Trophoblast cell (in vitro differentiated cells and primary cell): ENCODE data around the gene NLRP1.

Experiments
- DNase-seq, 2 donors: peaks; one replicate each; pipeline ENCODE4 v3.0.0-alpha.2; 2016
- H2AFZ ChIP-seq: 2 replicates; pipeline ENCODE4 v1.6.1; 2013; ENCODE audit warnings: low read length, moderate library complexity, mild to moderate bottlenecking; ENCODE audit not compliant: insufficient read depth, poor library complexity
- H2AK5ac ChIP-seq: 2 replicates; pipeline ENCODE4 v1.6.1; 2013; ENCODE audit warnings: mild to moderate bottlenecking, low read length
- H2BK120ac ChIP-seq: 2 replicates; pipeline ENCODE4 v1.6.1; 2013; ENCODE audit warnings: low read length, mild to moderate bottlenecking, moderate library complexity; ENCODE audit not compliant: insufficient read depth, poor library complexity
- H2BK12ac ChIP-seq: 2 replicates; pipeline ENCODE4 v1.6.1; 2013; ENCODE audit warnings: mild to moderate bottlenecking, low read length, moderate library complexity
- H2BK5ac ChIP-seq: 2 replicates; pipeline ENCODE4 v1.6.1; 2013; ENCODE audit warnings: low read length, low read depth, moderate library complexity, mild to moderate bottlenecking; ENCODE audit not compliant: poor library complexity
- H3K14ac ChIP-seq: 2 replicates; pipeline ENCODE4 v1.6.1; 2013; ENCODE audit warnings: mild to moderate bottlenecking, low read length
- H3K18ac ChIP-seq: 2 replicates; pipeline ENCODE4 v1.6.1; 2013; ENCODE audit warnings: mild to moderate bottlenecking, low read length
- H3K23ac ChIP-seq: 2 replicates; pipeline ENCODE4 v1.6.1; 2013; ENCODE audit warnings: low read length
- H3K27ac ChIP-seq: 2 replicates; pipeline ENCODE4 v1.5.1; 2013; ENCODE audit warnings: low read depth, mild to moderate bottlenecking, inconsistent platforms, low read length, moderate library complexity
- H3K27me3 ChIP-seq: 2 replicates; pipeline ENCODE4 v1.6.1; 2013; ENCODE audit warnings: inconsistent platforms, mild to moderate bottlenecking, low read length, moderate library complexity; ENCODE audit not compliant: insufficient read depth
- H3K36me3 ChIP-seq, 2 experiments: 1 replicate in 1 of 2; 2 replicates in 1 of 2; pipeline ENCODE4 v1.6.1; 2013; ENCODE audit warnings: low read length in 2 of 2, mild to moderate bottlenecking in 2 of 2, moderate library complexity in 1 of 2; ENCODE audit not compliant: insufficient read depth in 2 of 2, control insufficient read depth in 1 of 2
- H3K4ac ChIP-seq: 2 replicates; pipeline ENCODE4 v1.6.1; 2013; ENCODE audit warnings: low read depth, mild to moderate bottlenecking, low read length, moderate library complexity
- H3K4me1 ChIP-seq, 2 experiments: 1 replicate in 1 of 2; 2 replicates in 1 of 2; pipeline ENCODE4 v1.6.1; 2013; ENCODE audit warnings: low read length in 2 of 2, mild to moderate bottlenecking in 2 of 2, moderate library complexity in 1 of 2; ENCODE audit not compliant: insufficient read depth in 2 of 2, control insufficient read depth in 1 of 2
- H3K4me2 ChIP-seq: 2 replicates; pipeline ENCODE4 v1.6.1; 2013; ENCODE audit warnings: inconsistent platforms, mild to moderate bottlenecking, low read length, moderate library complexity
- H3K4me3 ChIP-seq: 2 replicates; pipeline ENCODE4 v1.5.1; 2013; ENCODE audit warnings: mild to moderate bottlenecking, low read depth, low read length, inconsistent platforms
- H3K79me1 ChIP-seq: one replicate; pipeline ENCODE4 v1.6.1; 2013; ENCODE audit warnings: low read length
- H3K79me2 ChIP-seq: 2 replicates; pipeline ENCODE4 v1.6.1; 2013; ENCODE audit warnings: low read length, mild to moderate bottlenecking; ENCODE audit not compliant: control insufficient read depth, insufficient read depth, poor library complexity
- H3K9ac ChIP-seq: 2 replicates; pipeline ENCODE4 v1.6.1; 2013; ENCODE audit warnings: mild to moderate bottlenecking, low read length
- H3K9me3 ChIP-seq: 2 replicates; pipeline ENCODE4 v1.6.1; 2013; ENCODE audit warnings: low read depth, mild to moderate bottlenecking, control low read depth, inconsistent platforms, low read length; ENCODE audit not compliant: insufficient read depth
- H4K12ac ChIP-seq: 2 replicates; pipeline ENCODE4 v1.6.1; 2013; ENCODE audit warnings: low read depth, mild to moderate bottlenecking, low read length, moderate library complexity
- H4K8ac ChIP-seq: 2 replicates; pipeline ENCODE4 v1.6.1; 2013; ENCODE audit warnings: low read depth, mild to moderate bottlenecking, low read length, moderate library complexity
- H4K91ac ChIP-seq: one replicate; pipeline ENCODE4 v1.6.1; 2013; ENCODE audit warnings: low read depth, mild to moderate bottlenecking, low read length, moderate library complexity
- whole genome bisulfite sequencing: extraction: QIAGEN DNeasy Blood & Tissue Kit; methylation state at CpG from one replicate; pipeline ENCODE4 v1.1.7; 2013; ENCODE audit warnings: missing lambda C conversion rate; ENCODE audit not compliant: insufficient read length, insufficient coverage; ENCODE audit errors: extremely low coverage; 5-methylcytosine and 5-hydroxymethylcytosine counted together

The NLRP1 gene

GRCh38 chr17:5557485-5557884 is 26.8 kb downstream of the NLRP1 start:
- no peak overlapping the region for H3K4me3 ChIP-seq
- H2BK5ac ChIP-seq, result no peak overlapping the region
- no peak overlapping the region for H3K4ac ChIP-seq
- H2BK120ac ChIP-seq, result no peak overlapping the region
- H3K14ac ChIP-seq, result no peak overlapping the region
- no peak overlapping the region for H3K4me2 ChIP-seq
- H4K91ac ChIP-seq, result no peak overlapping the region
- no peak overlapping the region for H2AK5ac ChIP-seq
- H4K12ac ChIP-seq, result no peak overlapping the region
- no peaks in the 10 kb centered on the region for H3K79me2 ChIP-seq
- no peaks in the 10 kb centered on the region for H3K79me1 ChIP-seq
- DNase-seq, result no peak
- WGBS, result no CpG with 5 or more reads among the region's 8 CpGs
- no peaks in the 10 kb centered on the region for H3K9me3 ChIP-seq
- H3K36me3 ChIP-seq, result no peaks in the 10 kb centered on the region
- H3K9ac ChIP-seq, result no peak overlapping the region
- no peak overlapping the region for H3K27ac ChIP-seq
- no peak overlapping the region for H3K18ac ChIP-seq
- no peak overlapping the region for H2AFZ ChIP-seq
- no peaks in the 10 kb centered on the region for H3K4me1 ChIP-seq
- no peak overlapping the region for H4K8ac ChIP-seq
- no peak overlapping the region for H2BK12ac ChIP-seq
- H3K23ac ChIP-seq, result no peak overlapping the region
- no peaks in the 10 kb centered on the region for H3K27me3 ChIP-seq

DNA sequence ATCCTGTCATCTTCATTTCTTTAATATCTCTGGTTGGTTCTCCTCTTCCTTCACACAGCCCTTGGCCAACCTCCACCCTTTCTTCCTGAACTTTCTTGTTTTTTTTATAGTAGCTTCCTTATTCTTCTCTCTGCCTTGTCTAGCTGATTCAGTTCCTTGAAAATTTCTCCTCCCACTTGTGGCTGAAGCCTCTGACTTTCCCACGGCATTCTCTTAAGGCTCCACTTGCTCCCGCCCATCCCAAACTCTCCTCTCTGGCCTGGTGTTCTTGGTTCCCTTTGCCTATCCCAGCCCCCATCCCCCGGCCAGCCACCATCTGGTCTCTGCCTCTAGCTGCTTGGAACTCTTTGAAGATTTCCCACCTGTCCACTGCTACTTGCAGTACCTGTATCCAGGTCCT is 29.1 kb downstream of the NLRP1 start:
- no peak overlapping the region for H3K4ac ChIP-seq

DNA sequence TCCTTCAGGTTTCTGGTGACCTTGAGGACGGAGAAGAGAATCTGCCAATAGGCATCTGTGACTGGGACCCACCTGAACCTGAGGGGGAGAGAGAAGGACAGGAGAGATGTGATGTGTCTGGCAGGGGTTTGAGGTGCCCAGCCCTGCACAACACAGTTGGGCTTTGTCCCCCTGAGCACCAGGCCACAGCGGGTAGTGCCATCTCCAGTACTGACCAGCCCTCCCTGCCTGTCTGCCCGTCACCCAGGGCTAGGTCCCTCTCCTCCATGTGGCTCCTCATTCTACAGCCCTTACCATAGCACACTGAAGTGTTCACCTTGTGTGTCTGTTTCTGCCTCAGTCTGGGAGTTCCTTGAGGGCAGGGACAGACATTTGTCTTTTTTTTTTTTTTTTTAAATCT is 30.8 kb downstream of the NLRP1 start:
- no peak overlapping the region for H4K12ac ChIP-seq
- no peak overlapping the region for H3K4ac ChIP-seq
- H2AFZ ChIP-seq, result no peak overlapping the region
- H3K79me1 ChIP-seq, result no peaks in the 10 kb centered on the region
- no peak overlapping the region for H4K91ac ChIP-seq
- no peaks in the 10 kb centered on the region for H3K79me2 ChIP-seq
- no peak overlapping the region for H3K23ac ChIP-seq
- H3K4me1 ChIP-seq, result no peaks in the 10 kb centered on the region
- H3K4me3 ChIP-seq, result no peak overlapping the region
- no peak overlapping the region for H3K27ac ChIP-seq
- H3K4me2 ChIP-seq, result no peak overlapping the region
- H3K9me3 ChIP-seq, result peaks cover 2% of the 10 kb centered on the region
- H2BK5ac ChIP-seq, result no peak overlapping the region
- H3K18ac ChIP-seq, result no peak overlapping the region
- no peaks in the 10 kb centered on the region for H3K27me3 ChIP-seq
- no peaks in the 10 kb centered on the region for H3K36me3 ChIP-seq
- no peak overlapping the region for H4K8ac ChIP-seq
- H3K14ac ChIP-seq, result no peak overlapping the region
- H2AK5ac ChIP-seq, result no peak overlapping the region
- H3K9ac ChIP-seq, result no peak overlapping the region
- no peak overlapping the region for H2BK120ac ChIP-seq
- no peak overlapping the region for H2BK12ac ChIP-seq
- WGBS, result no CpG with 5 or more reads among the region's 3 CpGs
- DNase-seq, result no peak

More for the DNA sequence above, 29.1 kb downstream of the NLRP1 start:
- H3K4me3 ChIP-seq, result no peak overlapping the region
- no peak overlapping the region for H3K14ac ChIP-seq
- H3K36me3 ChIP-seq, result no peaks in the 10 kb centered on the region
- H3K4me2 ChIP-seq, result no peak overlapping the region
- H2AFZ ChIP-seq, result no peak overlapping the region
- no peaks in the 10 kb centered on the region for H3K79me1 ChIP-seq
- no peak overlapping the region for H3K23ac ChIP-seq
- H2BK120ac ChIP-seq, result no peak overlapping the region
- no peak overlapping the region for H4K91ac ChIP-seq
- no peaks in the 10 kb centered on the region for H3K27me3 ChIP-seq
- no peaks in the 10 kb centered on the region for H3K9me3 ChIP-seq
- no peak for DNase-seq
- H3K9ac ChIP-seq, result no peak overlapping the region
- no peak overlapping the region for H2BK5ac ChIP-seq
- H3K4me1 ChIP-seq, result no peaks in the 10 kb centered on the region
- WGBS, result no CpG with 5 or more reads among the region's 3 CpGs
- no peaks in the 10 kb centered on the region for H3K79me2 ChIP-seq
- no peak overlapping the region for H3K18ac ChIP-seq
- H4K8ac ChIP-seq, result no peak overlapping the region
- no peak overlapping the region for H2AK5ac ChIP-seq
- no peak overlapping the region for H3K27ac ChIP-seq
- no peak overlapping the region for H4K12ac ChIP-seq
- H2BK12ac ChIP-seq, result no peak overlapping the region

GRCh38 chr17:5552841-5553240 is 31.5 kb downstream of the NLRP1 start:
- Histone ChIP-seq H3K4me2 (no peak overlapping the region), H3K79me1 (no peaks in the 10 kb centered on the region), H3K9ac (no peak overlapping the region), H3K9me3 (peaks cover 2% of the 10 kb centered on the region), H2BK12ac (no peak overlapping the region), H4K91ac (no peak overlapping the region), H3K4me3 (no peak overlapping the region), H2BK120ac (no peak overlapping the region), H3K4ac (no peak overlapping the region), H3K4me1 (no peaks in the 10 kb centered on the region), H3K36me3 (no peaks in the 10 kb centered on the region), H3K27me3 (no peaks in the 10 kb centered on the region), H4K12ac (no peak overlapping the region), H3K79me2 (no peaks in the 10 kb centered on the region), H2AK5ac (no peak overlapping the region), H2BK5ac (no peak overlapping the region), H2AFZ (no peak overlapping the region), H3K27ac (no peak overlapping the region), H3K18ac (no peak overlapping the region), H3K14ac (no peak overlapping the region), H3K23ac (no peak overlapping the region), H4K8ac (no peak overlapping the region)
- DNase-seq, result peak in 1 of 2 donors; percentile 6
